Kidney epithelial cell (primary cell): ENCODE results near the gene PLA2G15. TPM values are rescaled to one million over a fixed set of nuclear protein-coding genes. Genes with fewer than 3 reads are reported as not detected.
A peak's percentile ranks its signal among the peaks of the same experiment; 100 is the strongest.

Experiments
- DNase-seq: peaks from one replicate; pipeline ENCODE4 v3.0.0-alpha.2; 2010; ENCODE audit warnings: low read depth
- H3K27me3 ChIP-seq: 2 replicates; pipeline ENCODE4 v1.6.0; 2011; ENCODE audit warnings: low read length; ENCODE audit not compliant: control insufficient read depth, insufficient read depth
- H3K36me3 ChIP-seq: 2 replicates; pipeline ENCODE4 v1.5.1; 2011; ENCODE audit warnings: low read length; ENCODE audit not compliant: control insufficient read depth, insufficient read depth
- H3K4me3 ChIP-seq: 2 replicates; pipeline ENCODE4 v1.5.1; 2011; ENCODE audit warnings: low read depth, mild to moderate bottlenecking, control low read depth, low read length
- CTCF ChIP-seq: IDR thresholded peaks from 2 replicates; pipeline ENCODE4 v1.5.1; 2011; ENCODE audit warnings: mild to moderate bottlenecking, moderate library complexity, low read length, control low read depth, inconsistent platforms; ENCODE audit not compliant: insufficient read depth, poor library complexity, severe bottlenecking
- total RNA-seq: library from RNA; depleted of rRNA; stranded (reverse); fragments of >200 nt; gene quantifications from 2 replicates; pipeline ENCODE4 v1.2.3, GENCODE V29; 2015

PLA2G15 gene
- total RNA-seq, 1 donor from 2014 or later: 27.2 TPM

GRCh38 chr16:68236826-68237242 lies 8.3 kb upstream of the PLA2G15 start:
- Histone ChIP-seq H3K36me3 (no peaks in the 10 kb centered on the region), H3K27me3 (no peaks in the 10 kb centered on the region), H3K4me3 (peak overlapping the region; percentile 53)
- no peak for DNase-seq
- no peak for TF ChIP-seq CTCF

GRCh38 chr16:68237243-68238028 lies 7.7 kb upstream of the PLA2G15 start:
- Histone ChIP-seq H3K4me3 (peak overlapping the region; percentile 53), H3K36me3 (no peaks in the 10 kb centered on the region), H3K27me3 (no peaks in the 10 kb centered on the region)
- no peak for TF ChIP-seq CTCF
- peak; percentile 84 for DNase-seq

GRCh38 chr16:68238029-68238345 lies 7.2 kb upstream of the PLA2G15 start:
- H3K27me3 ChIP-seq: no peaks in the 10 kb centered on the region
- no peak for DNase-seq
- no peaks in the 10 kb centered on the region for H3K36me3 ChIP-seq
- TF ChIP-seq CTCF: no peak
- H3K4me3 ChIP-seq: peak overlapping the region; percentile 41

GRCh38 chr16:68242085-68242484 lies 3.1 kb upstream of the PLA2G15 start:
- H3K36me3 ChIP-seq: no peaks in the 10 kb centered on the region
- no peak for DNase-seq
- TF ChIP-seq CTCF: no peak
- no peaks in the 10 kb centered on the region for H3K27me3 ChIP-seq
- H3K4me3 ChIP-seq: no peak overlapping the region

- H3K4me3 ChIP-seq: no peak overlapping the region
- no peaks in the 10 kb centered on the region for H3K36me3 ChIP-seq
- no peaks in the 10 kb centered on the region for H3K27me3 ChIP-seq
- no peak for DNase-seq
- TF ChIP-seq CTCF: no peak
Measured at GRCh38 chr16:68242926-68243858, 2.0 kb upstream of the PLA2G15 start.
